Ramos (cell line): ENCODE data around the gene ZBTB12.

ENCODE experiments used
- in situ Hi-C: fragments of 300-500 bp; cut with MboI; formaldehyde crosslinking; loops from one replicate; pipeline ENCODE4 v1.14.3; 2022; ENCODE audit warnings: low sequenced_read_pairs; ENCODE audit not compliant: unreplicated experiment

ZBTB12 gene

GRCh38 chr6:31898383-31899011 lies 3.4 kb downstream of the ZBTB12 start:
- in situ Hi-C loops: no loop called here

GRCh38 chr6:31897612-31898382 lies 4.1 kb downstream of the ZBTB12 start, which contains the start of gene EHMT2:
Gene EHMT2 (minus strand): TSS chr6:31897698. CDS start chr6:31897677, 21 bp downstream.
- in situ Hi-C loops: no loop called here

GRCh38 chr6:31896856-31897611 lies 4.9 kb downstream of the ZBTB12 start:
- in situ Hi-C loops: no loop called here

- in situ Hi-C loops: no loop called here
These were observed 5.4 kb downstream of the ZBTB12 start for GRCh38 chr6:31896493-31896855.

GRCh38 chr6:31892821-31893220 lies 9.1 kb downstream of the ZBTB12 start:
- in situ Hi-C loops: no loop called here

GRCh38 chr6:31889331-31889972 lies 12.4 kb downstream of the ZBTB12 start:
- in situ Hi-C loops: no loop called here

GRCh38 chr6:31888276-31889258 lies 13.3 kb downstream of the ZBTB12 start:
- in situ Hi-C loops: no loop called here

GRCh38 chr6:31887173-31888007 lies 14.5 kb downstream of the ZBTB12 start:
- in situ Hi-C loops: no loop called here

GRCh38 chr6:31886541-31886991 lies 15.3 kb downstream of the ZBTB12 start:
- in situ Hi-C loops: no loop called here

- in situ Hi-C loops: no loop called here
These were observed 17.3 kb downstream of the ZBTB12 start for GRCh38 chr6:31884528-31885035.

- in situ Hi-C loops: no loop called here
These were observed 18.2 kb downstream of the ZBTB12 start for GRCh38 chr6:31883676-31884075.

GRCh38 chr6:31882344-31882743 lies 19.5 kb downstream of the ZBTB12 start:
- in situ Hi-C loops: no loop called here

- in situ Hi-C loops: no loop called here
These were observed 20.6 kb downstream of the ZBTB12 start for GRCh38 chr6:31881136-31881859.

- in situ Hi-C loops: no loop called here
These were observed 21.3 kb downstream of the ZBTB12 start for GRCh38 chr6:31880616-31881015.

GRCh38 chr6:31879901-31880300 lies 22.0 kb downstream of the ZBTB12 start:
- in situ Hi-C loops: no loop called here

- in situ Hi-C loops: no loop called here
These were observed 22.7 kb downstream of the ZBTB12 start for GRCh38 chr6:31879143-31879542.

GRCh38 chr6:31878726-31879125 lies 23.2 kb downstream of the ZBTB12 start, which contains the start of gene SLC44A4:
Gene SLC44A4 (minus strand): TSS chr6:31878997. CDS start chr6:31878980, 17 bp downstream.
- in situ Hi-C loops: no loop called here

GRCh38 chr6:31878222-31878621 lies 23.7 kb downstream of the ZBTB12 start:
- in situ Hi-C loops: no loop called here
